Stimulated activated CD4-positive, alpha-beta T cell treated with anti-CD3 and anti-CD28 coated beads, Interleukin-15, amount 100 ng/mL, for 24 hours (primary cell): ENCODE measurements around the gene URB1.
A peak's percentile ranks its signal among the peaks of the same experiment; 100 is the strongest.
"Not testable (repeated sequence)": the region's sequence is repeated elsewhere in the genome, so short reads cannot be mapped to it uniquely, and the experiment has no call there.

Experiments used
- DNase-seq: peaks from one replicate; pipeline ENCODE4 v3.0.0-alpha.2; 2020

Gene URB1

GRCh38 chr21:32281531-32281930 is 111.3 kb downstream of the URB1 start:
- no peak for DNase-seq

- no peak for DNase-seq
Observed at GRCh38 chr21:32279377-32279680, 113.5 kb downstream of the URB1 start.

GRCh38 chr21:32278518-32279376 is 114.1 kb downstream of the URB1 start, which contains the start of gene MIS18A:
TSS of gene MIS18A (minus strand) at chr21:32279049. CDS start at chr21:32279014, 35 bp downstream.
- DNase-seq, result peak; percentile 98

- no peak for DNase-seq
Observed at GRCh38 chr21:32278103-32278502, 114.7 kb downstream of the URB1 start.

- no peak for DNase-seq
Observed at GRCh38 chr21:32276671-32277070, 116.1 kb downstream of the URB1 start.

GRCh38 chr21:32270748-32271147 is 122.1 kb downstream of the URB1 start:
- no peak for DNase-seq

GRCh38 chr21:32265321-32265720 is 127.5 kb downstream of the URB1 start:
- not testable (repeated sequence) for DNase-seq

- DNase-seq, result no peak
Observed at GRCh38 chr21:32261929-32262328, 130.9 kb downstream of the URB1 start.
